ENCODE data around the gene MRPS22. TPM values are rescaled to one million over a fixed set of nuclear protein-coding genes. Genes with fewer than 3 reads are reported as not detected.

The MRPS22 gene
- total RNA-seq, 1 experiment from 2014 or later, result 39.9 TPM

Small RNAs within 50 kb of the gene (small RNA-seq; reads per million reads assigned to genes)
- not detected for gene RF00026

Other genes with a start within 250 kb of the MRPS22 start
- 68.0 and 77.4 TPM in 2 replicates for gene COPB2, start 45.6 kb downstream of the MRPS22 start, total RNA-seq (2014; rRNA removed; shearing (Covaris generic); ENCODE audit: low replicate concordance)
- gene RBP2, start 132.5 kb downstream of the MRPS22 start, total RNA-seq (2014; rRNA removed; shearing (Covaris generic); ENCODE audit: low replicate concordance), result not detected in 2 replicates
- gene RBP1, start 195.7 kb downstream of the MRPS22 start, total RNA-seq (2014; rRNA removed; shearing (Covaris generic); ENCODE audit: low replicate concordance), result not detected in 2 replicates